ENCODE data around the gene SCN2B.

SCN2B gene

DNA sequence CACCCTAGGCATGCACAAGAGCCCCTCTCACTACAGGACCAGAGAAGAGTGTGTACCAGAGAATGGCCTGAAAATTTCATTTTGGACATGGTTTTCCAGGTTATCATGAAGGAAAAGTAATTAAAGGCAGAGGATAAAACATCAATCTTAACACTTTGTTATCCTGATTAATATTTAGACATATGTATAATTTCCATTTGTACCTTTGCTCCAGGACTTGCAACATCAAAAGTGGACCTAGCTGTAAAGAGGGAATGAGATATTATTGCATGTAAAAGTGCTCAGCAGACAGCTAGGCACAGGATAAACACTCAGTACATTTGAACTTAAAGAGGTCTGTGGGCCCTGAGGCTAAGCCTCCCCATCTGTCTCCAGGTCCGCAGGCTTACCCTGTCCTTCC lies 21.8 kb downstream of the SCN2B start (continued):
- TF ChIP-seq, protein P1, sequence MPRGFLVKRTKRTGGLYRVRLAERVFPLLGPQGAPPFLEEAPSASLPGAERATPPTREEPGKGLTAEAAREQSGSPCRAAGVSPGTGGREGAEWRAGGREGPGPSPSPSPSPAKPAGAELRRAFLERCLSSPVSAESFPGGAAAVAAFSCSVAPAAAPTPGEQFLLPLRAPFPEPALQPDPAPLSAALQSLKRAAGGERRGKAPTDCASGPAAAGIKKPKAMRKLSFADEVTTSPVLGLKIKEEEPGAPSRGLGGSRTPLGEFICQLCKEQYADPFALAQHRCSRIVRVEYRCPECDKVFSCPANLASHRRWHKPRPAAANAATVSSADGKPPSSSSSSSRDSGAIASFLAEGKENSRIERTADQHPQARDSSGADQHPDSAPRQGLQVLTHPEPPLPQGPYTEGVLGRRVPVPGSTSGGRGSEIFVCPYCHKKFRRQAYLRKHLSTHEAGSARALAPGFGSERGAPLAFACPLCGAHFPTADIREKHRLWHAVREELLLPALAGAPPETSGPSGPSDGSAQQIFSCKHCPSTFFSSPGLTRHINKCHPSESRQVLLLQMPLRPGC (tag by site-specific recombination; IDR thresholded peaks at IDR 0.05), result no peak
- no peak for TF ChIP-seq GFI1B (tag by site-specific recombination; IDR thresholded peaks at IDR 0.05)
- TF ChIP-seq ZXDB (tag by site-specific recombination; IDR thresholded peaks at IDR 0.05), result no peak
- TF ChIP-seq ZNF202 (tag by site-specific recombination; IDR thresholded peaks at IDR 0.05; ENCODE audit: borderline replicate concordance), result no peak

DNA sequence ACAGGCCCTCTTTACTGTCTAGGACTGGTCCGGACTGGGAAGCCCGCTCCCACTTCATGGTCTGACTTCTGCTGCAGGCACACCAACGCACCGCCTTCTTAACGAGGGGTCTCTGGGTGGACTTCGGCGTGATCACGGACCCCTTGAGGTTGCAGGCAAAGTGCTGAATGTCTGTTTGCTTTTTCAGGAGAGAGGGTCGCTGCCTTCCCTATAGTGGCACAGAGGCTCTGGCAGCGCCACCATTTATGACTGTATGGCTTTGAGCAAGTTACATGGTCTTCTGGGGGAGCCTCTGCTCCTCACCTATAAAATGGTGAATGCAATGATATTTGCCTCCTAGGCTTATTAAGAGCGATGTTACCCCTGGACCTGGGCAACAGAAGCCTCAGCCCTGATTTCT lies 22.5 kb downstream of the SCN2B start:
- H3K4me3 ChIP-seq (ENCODE audit: low read depth, low read length), result no peak overlapping the region
- no peaks in the 10 kb centered on the region for H3K9me3 ChIP-seq (ENCODE audit: control insufficient read depth, insufficient read depth, low read depth, low read length)
- H3K27ac ChIP-seq (ENCODE audit: extremely low read depth, low read depth, low read length), result no peak overlapping the region
- ChIA-PET POLR2A (interaction anchor here (2.2 kb wide), 1 partner anchor 18 kb away, joined by 7 read pairs; no protein-coding TSS in a partner anchor), CTCF (interaction anchor here (7.1 kb wide), 1 partner anchor 16 kb away, joined by 99 read pairs; no protein-coding TSS in a partner anchor)
- TF ChIP-seq, protein P2, sequence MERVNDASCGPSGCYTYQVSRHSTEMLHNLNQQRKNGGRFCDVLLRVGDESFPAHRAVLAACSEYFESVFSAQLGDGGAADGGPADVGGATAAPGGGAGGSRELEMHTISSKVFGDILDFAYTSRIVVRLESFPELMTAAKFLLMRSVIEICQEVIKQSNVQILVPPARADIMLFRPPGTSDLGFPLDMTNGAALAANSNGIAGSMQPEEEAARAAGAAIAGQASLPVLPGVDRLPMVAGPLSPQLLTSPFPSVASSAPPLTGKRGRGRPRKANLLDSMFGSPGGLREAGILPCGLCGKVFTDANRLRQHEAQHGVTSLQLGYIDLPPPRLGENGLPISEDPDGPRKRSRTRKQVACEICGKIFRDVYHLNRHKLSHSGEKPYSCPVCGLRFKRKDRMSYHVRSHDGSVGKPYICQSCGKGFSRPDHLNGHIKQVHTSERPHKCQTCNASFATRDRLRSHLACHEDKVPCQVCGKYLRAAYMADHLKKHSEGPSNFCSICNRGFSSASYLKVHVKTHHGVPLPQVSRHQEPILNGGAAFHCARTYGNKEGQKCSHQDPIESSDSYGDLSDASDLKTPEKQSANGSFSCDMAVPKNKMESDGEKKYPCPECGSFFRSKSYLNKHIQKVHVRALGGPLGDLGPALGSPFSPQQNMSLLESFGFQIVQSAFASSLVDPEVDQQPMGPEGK (tag by site-specific recombination; IDR thresholded peaks at IDR 0.05), result no peak
- TF ChIP-seq, protein P3, sequence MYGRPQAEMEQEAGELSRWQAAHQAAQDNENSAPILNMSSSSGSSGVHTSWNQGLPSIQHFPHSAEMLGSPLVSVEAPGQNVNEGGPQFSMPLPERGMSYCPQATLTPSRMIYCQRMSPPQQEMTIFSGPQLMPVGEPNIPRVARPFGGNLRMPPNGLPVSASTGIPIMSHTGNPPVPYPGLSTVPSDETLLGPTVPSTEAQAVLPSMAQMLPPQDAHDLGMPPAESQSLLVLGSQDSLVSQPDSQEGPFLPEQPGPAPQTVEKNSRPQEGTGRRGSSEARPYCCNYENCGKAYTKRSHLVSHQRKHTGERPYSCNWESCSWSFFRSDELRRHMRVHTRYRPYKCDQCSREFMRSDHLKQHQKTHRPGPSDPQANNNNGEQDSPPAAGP (tag by site-specific recombination; IDR thresholded peaks at IDR 0.05), result no peak
- TF ChIP-seq, protein P4, sequence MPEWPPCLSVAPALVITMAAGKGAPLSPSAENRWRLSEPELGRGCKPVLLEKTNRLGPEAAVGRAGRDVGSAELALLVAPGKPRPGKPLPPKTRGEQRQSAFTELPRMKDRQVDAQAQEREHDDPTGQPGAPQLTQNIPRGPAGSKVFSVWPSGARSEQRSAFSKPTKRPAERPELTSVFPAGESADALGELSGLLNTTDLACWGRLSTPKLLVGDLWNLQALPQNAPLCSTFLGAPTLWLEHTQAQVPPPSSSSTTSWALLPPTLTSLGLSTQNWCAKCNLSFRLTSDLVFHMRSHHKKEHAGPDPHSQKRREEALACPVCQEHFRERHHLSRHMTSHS (tag by site-specific recombination; IDR thresholded peaks at IDR 0.05), result no peak
- TF ChIP-seq GFI1B (tag by site-specific recombination; IDR thresholded peaks at IDR 0.05) (no peak), ZNF544 (tag by site-specific recombination; IDR thresholded peaks at IDR 0.05) (no peak), ZNF654 (tag by site-specific recombination; IDR thresholded peaks at IDR 0.05; ENCODE audit: low read depth) (no peak), SETDB1 (IDR thresholded peaks at IDR 0.05; ENCODE audit: insufficient read length, low read length) (no peak), ZNF311 (tag by site-specific recombination; IDR thresholded peaks at IDR 0.05; ENCODE audit: borderline replicate concordance) (no peak), MYNN (tag by site-specific recombination; IDR thresholded peaks at IDR 0.05; ENCODE audit: borderline replicate concordance) (no peak), OVOL3 (tag by site-specific recombination; IDR thresholded peaks at IDR 0.05) (no peak), ZNF24 (tag by site-specific recombination; IDR thresholded peaks at IDR 0.05) (no peak), ZNF792 (tag by site-specific recombination; IDR thresholded peaks at IDR 0.05) (no peak), GLIS1 (tag by site-specific recombination; IDR thresholded peaks at IDR 0.05) (no peak), SCRT2 (tag by site-specific recombination; IDR thresholded peaks at IDR 0.05) (no peak), ZNF791 (tag by site-specific recombination; IDR thresholded peaks at IDR 0.05) (no peak), ZNF302 (tag by site-specific recombination; IDR thresholded peaks at IDR 0.05; ENCODE audit: low read depth) (no peak), GLI4 (tag by site-specific recombination; IDR thresholded peaks at IDR 0.05) (no peak), SALL2 (tag by site-specific recombination; IDR thresholded peaks at IDR 0.05; ENCODE audit: borderline replicate concordance) (no peak)
- TF ChIP-seq, protein P5, sequence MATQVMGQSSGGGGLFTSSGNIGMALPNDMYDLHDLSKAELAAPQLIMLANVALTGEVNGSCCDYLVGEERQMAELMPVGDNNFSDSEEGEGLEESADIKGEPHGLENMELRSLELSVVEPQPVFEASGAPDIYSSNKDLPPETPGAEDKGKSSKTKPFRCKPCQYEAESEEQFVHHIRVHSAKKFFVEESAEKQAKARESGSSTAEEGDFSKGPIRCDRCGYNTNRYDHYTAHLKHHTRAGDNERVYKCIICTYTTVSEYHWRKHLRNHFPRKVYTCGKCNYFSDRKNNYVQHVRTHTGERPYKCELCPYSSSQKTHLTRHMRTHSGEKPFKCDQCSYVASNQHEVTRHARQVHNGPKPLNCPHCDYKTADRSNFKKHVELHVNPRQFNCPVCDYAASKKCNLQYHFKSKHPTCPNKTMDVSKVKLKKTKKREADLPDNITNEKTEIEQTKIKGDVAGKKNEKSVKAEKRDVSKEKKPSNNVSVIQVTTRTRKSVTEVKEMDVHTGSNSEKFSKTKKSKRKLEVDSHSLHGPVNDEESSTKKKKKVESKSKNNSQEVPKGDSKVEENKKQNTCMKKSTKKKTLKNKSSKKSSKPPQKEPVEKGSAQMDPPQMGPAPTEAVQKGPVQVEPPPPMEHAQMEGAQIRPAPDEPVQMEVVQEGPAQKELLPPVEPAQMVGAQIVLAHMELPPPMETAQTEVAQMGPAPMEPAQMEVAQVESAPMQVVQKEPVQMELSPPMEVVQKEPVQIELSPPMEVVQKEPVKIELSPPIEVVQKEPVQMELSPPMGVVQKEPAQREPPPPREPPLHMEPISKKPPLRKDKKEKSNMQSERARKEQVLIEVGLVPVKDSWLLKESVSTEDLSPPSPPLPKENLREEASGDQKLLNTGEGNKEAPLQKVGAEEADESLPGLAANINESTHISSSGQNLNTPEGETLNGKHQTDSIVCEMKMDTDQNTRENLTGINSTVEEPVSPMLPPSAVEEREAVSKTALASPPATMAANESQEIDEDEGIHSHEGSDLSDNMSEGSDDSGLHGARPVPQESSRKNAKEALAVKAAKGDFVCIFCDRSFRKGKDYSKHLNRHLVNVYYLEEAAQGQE (tag by site-specific recombination; IDR thresholded peaks at IDR 0.05), result no peak
- TF ChIP-seq, protein P6, sequence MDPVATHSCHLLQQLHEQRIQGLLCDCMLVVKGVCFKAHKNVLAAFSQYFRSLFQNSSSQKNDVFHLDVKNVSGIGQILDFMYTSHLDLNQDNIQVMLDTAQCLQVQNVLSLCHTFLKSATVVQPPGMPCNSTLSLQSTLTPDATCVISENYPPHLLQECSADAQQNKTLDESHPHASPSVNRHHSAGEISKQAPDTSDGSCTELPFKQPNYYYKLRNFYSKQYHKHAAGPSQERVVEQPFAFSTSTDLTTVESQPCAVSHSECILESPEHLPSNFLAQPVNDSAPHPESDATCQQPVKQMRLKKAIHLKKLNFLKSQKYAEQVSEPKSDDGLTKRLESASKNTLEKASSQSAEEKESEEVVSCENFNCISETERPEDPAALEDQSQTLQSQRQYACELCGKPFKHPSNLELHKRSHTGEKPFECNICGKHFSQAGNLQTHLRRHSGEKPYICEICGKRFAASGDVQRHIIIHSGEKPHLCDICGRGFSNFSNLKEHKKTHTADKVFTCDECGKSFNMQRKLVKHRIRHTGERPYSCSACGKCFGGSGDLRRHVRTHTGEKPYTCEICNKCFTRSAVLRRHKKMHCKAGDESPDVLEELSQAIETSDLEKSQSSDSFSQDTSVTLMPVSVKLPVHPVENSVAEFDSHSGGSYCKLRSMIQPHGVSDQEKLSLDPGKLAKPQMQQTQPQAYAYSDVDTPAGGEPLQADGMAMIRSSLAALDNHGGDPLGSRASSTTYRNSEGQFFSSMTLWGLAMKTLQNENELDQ (tag by site-specific recombination; IDR thresholded peaks at IDR 0.05; ENCODE audit: low read depth), result no peak
- H3K36me3 ChIP-seq (ENCODE audit: control insufficient read depth in 2 of 2, insufficient read depth in 1 of 2, low read length in 2 of 2), result no peaks in the 10 kb centered on the region
- no peaks in the 10 kb centered on the region for H3K4me1 ChIP-seq (ENCODE audit: control insufficient read depth, insufficient read depth, low read length)

Data from HEK293 (cell line).